Fibroblast of mammary gland (primary cell): ENCODE data around the gene AK2.
A peak's percentile ranks its signal among the peaks of the same experiment; 100 is the strongest.

ENCODE experiments used
- DNase-seq: peaks from one replicate; pipeline ENCODE4 v3.0.0-alpha.2; 2010; ENCODE audit warnings: low read depth
- H3K4me3 ChIP-seq: 2 replicates; pipeline ENCODE4 v1.5.1; 2011; ENCODE audit warnings: low read depth, mild to moderate bottlenecking, low read length, moderate library complexity; ENCODE audit not compliant: control insufficient read depth
- CTCF ChIP-seq: conservative IDR thresholded peaks from 2 replicates; pipeline ENCODE4 v1.5.1; 2011; ENCODE audit warnings: low read depth, low read length, inconsistent platforms; ENCODE audit not compliant: control insufficient read depth, insufficient read depth

The AK2 gene

GRCh38 chr1:33036526-33037503 is at the start of gene AK2:
TSS of gene AK2 (minus strand) at chr1:33036883. CDS start at chr1:33036828, 55 bp downstream.
- DNase-seq = peak; percentile 97
- no peak for TF ChIP-seq CTCF
- H3K4me3 ChIP-seq = peak within 1 kb of the TSS; percentile 97

- TF ChIP-seq CTCF = peak; percentile 83
- H3K4me3 ChIP-seq = no peak overlapping the region
- DNase-seq = peak; percentile 85
Observed at GRCh38 chr1:33086384-33086850, 49.7 kb upstream of the AK2 start.

GRCh38 chr1:33085332-33085731 is 48.6 kb upstream of the AK2 start:
- no peak for TF ChIP-seq CTCF
- no peak overlapping the region for H3K4me3 ChIP-seq
- DNase-seq = no peak

GRCh38 chr1:33082575-33083108 is 46.0 kb upstream of the AK2 start:
- peak; percentile 38 for DNase-seq
- no peak overlapping the region for H3K4me3 ChIP-seq
- no peak for TF ChIP-seq CTCF

- DNase-seq = no peak
- peak overlapping the region; percentile 81 for H3K4me3 ChIP-seq
- no peak for TF ChIP-seq CTCF
Observed at GRCh38 chr1:33081554-33082305, 45.0 kb upstream of the AK2 start.

- DNase-seq = peak; percentile 91
- TF ChIP-seq CTCF = no peak
- peak within 1 kb of the TSS; percentile 81 for H3K4me3 ChIP-seq
Observed at GRCh38 chr1:33080885-33081553, 44.3 kb upstream of the AK2 start, which contains the start of gene AZIN2. TSS of gene AZIN2 (plus strand) at chr1:33081153. CDS start at chr1:33082250, 1,097 bp downstream.
